Motor neuron (in vitro differentiated cells): Measurements from ENCODE around the gene CALN1. TPM values are rescaled to one million over a fixed set of nuclear protein-coding genes. Genes with fewer than 3 reads are reported as not detected.
A peak's percentile ranks its signal among the peaks of the same experiment; 100 is the strongest.

ENCODE experiments used
- ATAC-seq, 8 experiments: fragments of 200-7000 bp; cut with Tn5 transposase; replicated peaks in 6 of 8; 2 replicates each; pipeline ENCODE4 v1.8.0; 2021; ENCODE audit warnings: mild to moderate bottlenecking in 8 of 8, moderate library complexity in 8 of 8
- H3K27ac ChIP-seq, 2 donors: fragments of 250-450 bp; sonication (Bioruptor Pico); 2 replicates each; pipeline ENCODE4 v1.9.0; 2021; ENCODE audit warnings: antibody characterized with exemption in 2 of 2, mild to moderate bottlenecking in 2 of 2, moderate library complexity in 1 of 2
- H3K4me1 ChIP-seq, 2 donors: fragments of 250-450 bp; sonication (Bioruptor Pico); replicated peaks in 1 of 2; 2 replicates each; pipeline ENCODE4 v1.6.1; 2021; ENCODE audit warnings: antibody characterized with exemption in 2 of 2, mild to moderate bottlenecking in 2 of 2, moderate library complexity in 1 of 2
- H3K4me3 ChIP-seq, 5 donors: fragments of 250-450 bp; sonication (Bioruptor Pico); 2 replicates each; pipeline ENCODE4 v1.9.0; 2021; ENCODE audit warnings: antibody characterized with exemption in 5 of 5, mild to moderate bottlenecking in 5 of 5, moderate library complexity in 4 of 5
- WGBS, 10 experiments: fragments of 450-650 bp; shearing (Covaris generic); methylation state at CpG; one replicate each; pipeline ENCODE4 v1.0.0; 2022; 5-methylcytosine and 5-hydroxymethylcytosine counted together
- in situ Hi-C, 9 experiments: fragments of 400-800 bp; cut with MboI; loops; one replicate each; pipeline ENCODE4 v1.15.0; 2021; ENCODE audit warnings: low sequenced_read_pairs in 9 of 9, low pct_unique_long_range_greater_than_20kb in 2 of 9; ENCODE audit not compliant: unreplicated experiment in 9 of 9
- total RNA-seq, 8 experiments: library from RNA; unstranded; fragments of 300-600 nt; gene quantifications; 2 replicates each; pipeline versions ENCODE4 v1.2.3 to v1.2.4, GENCODE V29; 2022

Gene CALN1
- total RNA-seq, 8 experiments from 2014 or later = 0.05 to 2.4 (median 0.72) TPM

DNA sequence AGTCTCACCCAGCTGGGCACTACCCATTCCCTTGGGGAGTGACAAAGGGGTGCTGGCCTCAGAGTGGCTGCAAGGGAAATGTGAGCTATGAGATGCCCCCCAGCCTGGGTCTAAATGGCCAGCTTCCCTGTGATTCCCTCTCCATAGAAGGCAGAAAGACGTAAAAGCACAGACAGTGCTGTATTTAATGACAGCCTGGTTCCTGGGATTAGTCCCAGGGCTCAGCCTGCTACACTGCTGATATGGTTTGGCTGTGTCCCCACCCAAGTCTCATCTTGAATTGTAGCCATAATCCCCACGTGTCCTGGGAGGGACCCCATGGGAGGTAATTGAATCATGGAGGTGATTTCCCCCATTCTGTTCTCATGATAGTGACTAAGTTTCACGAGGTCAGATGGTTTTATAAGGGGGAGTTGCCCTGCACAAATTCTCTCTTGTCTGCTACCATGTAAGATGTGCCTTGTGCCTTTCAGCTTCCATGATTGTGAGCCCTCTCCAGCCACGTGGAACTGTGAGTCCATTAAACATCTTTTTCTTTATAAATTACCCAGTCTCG lies 23.9 kb upstream of the CALN1 start:
- Histone ChIP-seq H3K27ac (peak overlapping the region; percentile 57 to 66), H3K4me3 (no peak overlapping the region), H3K4me1 (peaks cover 26 to 32% of the 10 kb centered on the region in 2 donors)
- ATAC-seq = peak in 4 of 8 experiments; percentile 1 to 63 (median 32)
- in situ Hi-C loops = no loop called here
- 0 to 80% (median 53%) methylated on average over 1 to 3 of the region's 5 CpGs; no CpG with 5 or more reads in 1 of the 10 experiments for WGBS, 10 experiments

DNA sequence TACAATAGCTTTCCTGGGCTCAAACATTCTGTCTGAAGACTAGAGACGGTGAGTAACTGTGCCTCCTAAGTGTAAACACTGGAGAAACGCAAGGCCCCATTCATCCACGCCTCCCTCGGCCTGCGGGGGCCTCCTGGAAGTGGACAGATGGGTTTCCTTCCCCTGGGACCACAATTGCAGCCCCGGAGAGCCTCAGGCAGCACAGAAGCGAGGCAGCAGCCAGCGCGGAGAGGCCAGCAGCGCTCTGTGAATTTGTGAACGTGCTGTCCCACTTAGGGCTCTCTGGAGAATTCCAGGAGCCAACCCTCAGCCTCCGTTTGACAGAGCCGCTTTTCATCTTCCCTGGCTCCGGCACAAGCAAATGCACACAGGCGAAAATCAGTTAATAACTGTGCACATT lies 23.2 kb upstream of the CALN1 start:
- peaks cover 26 to 32% of the 10 kb centered on the region in 2 donors for H3K4me1 ChIP-seq
- 0 to 60% (median 19%) methylated on average over 1 to 13 of the region's 15 CpGs; no CpG with 5 or more reads in 2 of the 10 experiments for WGBS, 10 experiments
- peak overlapping the region in 1 of 5 donors; percentile 6 for H3K4me3 ChIP-seq
- in situ Hi-C loops = no loop called here
- ATAC-seq = peak in 7 of 8 experiments; percentile 21 to 98 (median 96)
- peak overlapping the region; percentile 61 to 66 for H3K27ac ChIP-seq

DNA sequence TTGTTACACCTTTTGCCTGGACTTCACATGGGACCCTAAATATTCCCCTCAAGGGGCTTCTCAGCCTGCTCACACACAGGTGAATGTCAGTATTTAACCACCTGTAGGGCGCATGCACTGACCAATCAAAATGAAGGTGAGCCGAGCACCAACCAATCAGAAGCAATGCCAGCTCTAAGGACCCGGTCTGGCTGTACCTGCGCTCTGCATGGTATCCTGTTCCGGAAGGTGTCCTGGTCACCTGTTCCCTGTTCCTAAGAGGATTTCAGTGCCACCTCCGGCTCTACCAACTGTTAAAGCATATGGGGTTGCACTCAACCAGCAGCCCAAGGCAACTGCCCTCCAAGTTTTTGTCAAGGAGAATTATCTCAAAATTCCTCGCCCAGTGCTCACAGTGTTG lies 18.4 kb upstream of the CALN1 start:
- Histone ChIP-seq H3K4me3 (no peak overlapping the region), H3K27ac (no peak overlapping the region), H3K4me1 (peaks cover 7 to 18% of the 10 kb centered on the region in 2 donors)
- 30 to 100% (median 100%) methylated on average over 1 to 4 of the region's 7 CpGs; no CpG with 5 or more reads in 3 of the 10 experiments for WGBS, 10 experiments
- in situ Hi-C loops = no loop called here
- no peak for ATAC-seq

DNA sequence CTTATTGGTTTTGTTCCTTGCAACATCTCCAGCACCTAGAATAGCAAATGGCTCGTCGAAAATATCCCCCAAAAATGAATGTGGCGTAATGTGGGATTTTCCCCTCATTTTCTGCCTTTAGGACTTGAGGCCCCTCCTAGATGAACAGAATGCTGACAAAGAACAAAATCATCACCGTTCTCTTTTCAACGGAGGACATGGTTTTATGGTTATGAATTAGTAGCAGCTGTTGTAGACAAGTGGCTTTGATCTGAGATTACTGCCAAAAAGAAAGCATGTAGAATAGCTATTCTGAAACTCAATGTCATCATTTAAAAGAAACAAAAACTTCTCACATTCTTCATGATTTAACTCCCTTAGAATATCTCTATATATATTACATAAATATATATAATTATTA lies 17.2 kb upstream of the CALN1 start:
- WGBS, 10 experiments = 0 to 90% (median 61%) methylated on average over 1 to 5 of the region's 5 CpGs; no CpG with 5 or more reads in 2 of the 10 experiments
- Histone ChIP-seq H3K27ac (no peak overlapping the region), H3K4me1 (peaks cover 0 to 8% of the 10 kb centered on the region in 2 donors), H3K4me3 (no peak overlapping the region)
- in situ Hi-C loops = no loop called here
- ATAC-seq = no peak

DNA sequence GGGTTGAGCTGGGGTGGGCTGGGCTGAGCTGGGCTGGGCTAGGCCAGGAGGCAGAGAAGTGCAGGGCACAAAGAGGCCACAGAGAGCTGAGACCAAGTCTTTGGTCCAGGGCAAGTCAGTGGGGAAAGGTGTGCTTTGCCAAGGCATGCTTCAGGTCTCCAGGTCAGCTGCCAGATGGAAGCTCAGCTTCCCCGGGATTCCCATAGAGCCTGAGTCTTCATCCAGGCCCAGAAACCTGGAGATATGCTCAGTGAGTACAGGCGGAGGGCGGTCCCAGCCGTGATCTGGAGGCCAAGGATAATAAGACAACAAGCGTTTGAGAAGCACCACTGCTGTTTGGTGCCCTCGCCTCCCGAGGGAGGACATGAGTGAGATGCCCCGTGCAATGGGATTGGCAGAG lies 4.7 kb upstream of the CALN1 start:
- Histone ChIP-seq H3K27ac (no peak overlapping the region), H3K4me3 (no peak overlapping the region), H3K4me1 (no peaks in the 10 kb centered on the region)
- no peak for ATAC-seq
- WGBS, 10 experiments = 0 to 100% (median 89%) methylated on average over 1 to 6 of the region's 8 CpGs; no CpG with 5 or more reads in 5 of the 10 experiments
- in situ Hi-C loops = no loop called here

DNA sequence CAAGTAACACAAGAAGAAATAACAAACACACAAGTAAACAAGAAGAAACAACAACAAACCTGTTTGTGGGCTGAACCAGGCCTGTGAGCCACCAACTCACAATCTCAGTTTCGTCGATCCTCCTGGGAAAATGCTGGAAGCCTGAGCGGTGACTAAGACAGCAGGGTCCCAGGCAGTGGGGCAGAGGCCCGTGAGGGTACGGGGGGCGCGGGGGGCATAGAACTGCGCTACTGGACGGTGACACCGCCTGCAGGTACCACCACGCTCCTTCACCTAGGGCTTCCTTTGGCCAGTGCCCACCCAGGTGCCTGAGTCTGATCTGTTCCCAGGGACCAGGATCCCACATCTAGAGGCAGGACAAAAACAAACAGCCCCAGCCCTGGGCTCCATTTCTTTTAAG lies 3.4 kb upstream of the CALN1 start:
- H3K4me3 ChIP-seq = no peak overlapping the region
- H3K4me1 ChIP-seq = no peaks in the 10 kb centered on the region
- in situ Hi-C loops = no loop called here
- ATAC-seq = no peak
- no peak overlapping the region for H3K27ac ChIP-seq
- 44 to 89% methylated on average over 5 of the region's 11 CpGs; no CpG with 5 or more reads in 8 of the 10 experiments for WGBS, 10 experiments

DNA sequence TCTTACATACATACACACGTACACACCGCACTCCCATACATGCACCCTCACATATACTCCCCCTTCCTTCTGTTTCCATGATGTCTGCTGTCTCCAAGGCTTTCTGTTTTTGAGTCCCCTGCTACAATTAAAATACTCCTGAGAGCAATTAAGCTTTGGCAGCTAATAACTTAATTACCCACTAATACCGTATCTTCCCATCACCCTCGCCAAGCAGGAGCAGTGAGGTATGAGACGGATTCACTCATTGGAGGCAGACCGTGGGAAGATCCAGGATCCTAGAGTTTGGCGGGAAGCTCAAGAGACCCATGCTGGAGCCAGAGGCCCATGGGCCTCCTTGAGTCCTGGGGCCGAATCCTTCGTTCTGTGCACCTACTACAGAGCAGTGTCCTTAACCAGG lies 1.7 kb upstream of the CALN1 start:
- Histone ChIP-seq H3K27ac (no peak overlapping the region), H3K4me1 (no peaks in the 10 kb centered on the region), H3K4me3 (no peak overlapping the region)
- 46 to 100% (median 94%) methylated on average over 1 to 9 of the region's 9 CpGs; no CpG with 5 or more reads in 2 of the 10 experiments for WGBS, 10 experiments
- no peak for ATAC-seq
- in situ Hi-C loops = no loop called here

DNA sequence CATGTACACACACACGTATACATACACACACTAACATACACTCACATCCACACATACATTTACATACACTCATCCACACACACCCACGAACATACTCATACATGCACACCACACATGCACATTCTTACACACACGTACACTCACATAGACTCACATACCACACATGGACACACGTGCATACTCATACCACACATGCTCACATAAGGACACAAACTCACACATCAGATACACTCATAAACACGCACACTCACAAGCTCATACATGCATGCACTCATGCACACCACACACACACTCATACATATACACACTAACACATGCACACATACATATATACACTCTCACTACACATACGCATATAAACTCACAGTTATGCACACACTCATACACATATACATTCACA lies 1.2 kb upstream of the CALN1 start:
- in situ Hi-C loops = no loop called here
- WGBS, 10 experiments = 7 to 100% (median 87%) methylated on average over 1 to 5 of the region's 6 CpGs; no CpG with 5 or more reads in 1 of the 10 experiments
- Histone ChIP-seq H3K27ac (no peak overlapping the region), H3K4me1 (no peaks in the 10 kb centered on the region), H3K4me3 (no peak overlapping the region)
- ATAC-seq = no peak

DNA sequence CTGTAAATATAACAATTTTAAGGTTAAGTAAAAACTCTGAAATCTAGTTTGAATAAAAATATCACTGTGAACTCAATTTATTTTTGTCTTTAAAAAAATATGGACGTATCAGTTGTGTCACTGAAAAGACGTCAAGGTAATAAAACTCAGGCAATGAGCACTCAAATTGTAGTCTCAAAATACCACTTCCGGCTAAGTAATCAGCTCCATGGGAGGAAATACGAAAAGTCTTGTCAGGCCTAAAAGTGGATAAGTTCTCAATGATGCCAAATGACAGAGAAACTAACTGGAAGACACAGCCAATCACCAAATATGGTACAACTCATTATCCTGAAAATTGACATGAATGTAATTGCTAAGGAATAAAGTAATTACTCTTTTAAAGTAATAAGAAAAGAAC lies 719 bp downstream of the CALN1 start:
- Histone ChIP-seq H3K27ac (no peak overlapping the region), H3K4me3 (no peak overlapping the region), H3K4me1 (no peaks in the 10 kb centered on the region)
- ATAC-seq = no peak
- WGBS, 10 experiments = 12 to 100% (median 83%) methylated on average over 2 to 4 of the region's 4 CpGs
- in situ Hi-C loops = no loop called here

DNA sequence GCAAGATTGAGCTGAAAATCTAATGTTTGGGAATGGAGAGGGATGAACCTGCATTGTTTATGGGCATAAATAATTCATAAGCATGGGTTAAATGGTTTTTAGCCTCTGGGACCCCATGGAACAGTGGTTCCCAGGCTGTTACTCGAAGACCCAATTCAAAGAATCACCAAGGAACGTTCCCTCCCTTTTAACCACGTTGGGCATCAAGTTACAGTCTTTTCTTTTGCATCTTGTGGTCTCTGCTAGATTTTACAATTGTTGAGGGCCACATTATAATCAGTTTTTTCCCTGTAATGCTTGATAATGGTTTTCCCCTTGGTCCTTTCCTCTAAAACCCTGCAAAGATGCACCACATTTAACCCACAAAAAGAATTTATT lies 2.5 kb downstream of the CALN1 start:
- no peak for ATAC-seq
- whole genome bisulfite sequencing, 10 experiments = 0 to 73% (median 20%) methylated on average over 1 to 3 of the region's 3 CpGs; no CpG with 5 or more reads in 1 of the 10 experiments
- in situ Hi-C loops = no loop called here

DNA sequence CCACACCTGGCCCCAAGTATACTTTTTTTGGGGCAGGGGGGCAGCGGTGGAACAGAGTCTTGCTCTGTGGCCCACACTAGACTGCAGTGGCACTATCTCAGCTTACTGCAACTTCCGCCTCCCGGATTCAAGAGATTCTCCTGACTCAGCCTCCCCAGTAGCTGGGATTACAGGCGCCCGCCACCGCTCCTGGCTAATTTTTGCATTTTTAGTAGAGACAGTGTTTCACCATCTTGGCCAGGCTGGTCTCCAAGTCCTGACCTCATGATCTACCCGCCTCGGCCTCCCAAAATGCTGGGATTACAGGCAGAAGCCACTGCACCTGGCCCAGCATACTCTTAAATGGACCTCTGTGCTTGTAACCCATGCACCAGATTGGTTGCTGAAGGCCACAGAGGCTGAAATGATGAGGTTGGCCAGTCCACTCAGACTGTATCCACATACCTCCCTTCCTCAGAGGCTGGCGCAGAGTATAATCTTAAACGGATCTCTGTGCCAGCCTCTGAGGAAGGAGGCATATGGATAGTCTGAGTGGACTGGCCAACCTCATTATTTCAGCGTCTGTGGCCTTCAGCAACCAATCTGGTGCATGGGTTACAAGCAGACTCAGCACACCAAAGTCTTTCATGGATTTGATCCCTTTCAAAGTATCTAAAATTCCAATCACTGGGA lies 3.0 kb downstream of the CALN1 start:
- ATAC-seq = no peak
- 12 to 100% (median 80%) methylated on average over 1 to 10 of the region's 11 CpGs; no CpG with 5 or more reads in 3 of the 10 experiments for WGBS, 10 experiments
- H3K27ac ChIP-seq = no peak overlapping the region
- no peak overlapping the region for H3K4me3 ChIP-seq
- H3K4me1 ChIP-seq = no peaks in the 10 kb centered on the region
- in situ Hi-C loops = no loop called here

More for the DNA sequence above, 2.5 kb downstream of the CALN1 start:
- H3K4me3 ChIP-seq = no peak overlapping the region
- no peak overlapping the region for H3K27ac ChIP-seq
- no peaks in the 10 kb centered on the region for H3K4me1 ChIP-seq

DNA sequence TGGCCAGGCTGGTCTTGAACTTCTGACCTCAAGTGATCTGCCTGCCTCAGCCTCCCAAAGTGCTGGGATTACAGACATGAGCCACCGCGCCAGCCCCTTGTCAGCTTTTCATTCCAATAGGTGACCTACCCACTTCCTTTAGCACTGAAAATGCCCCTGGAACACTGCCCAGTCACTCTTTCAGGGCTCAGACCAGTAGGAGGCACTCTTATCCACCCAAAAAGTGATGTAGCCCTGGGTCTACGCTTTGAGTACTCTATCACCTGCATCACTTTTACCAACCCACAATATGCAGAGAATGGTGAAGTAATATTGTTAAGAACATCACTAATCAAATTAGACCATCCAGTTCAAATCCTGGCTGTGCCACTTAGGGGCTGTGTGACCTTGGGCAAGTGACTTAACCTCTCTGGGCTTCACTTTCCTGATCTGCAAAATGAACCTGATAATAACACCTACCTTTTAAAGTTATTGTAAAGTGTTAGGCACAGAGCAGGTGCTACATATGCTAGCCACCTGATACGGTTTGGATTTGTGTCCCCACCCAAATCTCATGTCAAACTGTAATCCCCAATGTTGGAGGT lies 5.2 kb downstream of the CALN1 start:
- in situ Hi-C loops = no loop called here
- ATAC-seq = no peak
- Histone ChIP-seq H3K27ac (no peak overlapping the region), H3K4me3 (no peak overlapping the region), H3K4me1 (no peaks in the 10 kb centered on the region)
- 55 to 93% (median 68%) methylated on average over 1 to 3 of the region's 4 CpGs; no CpG with 5 or more reads in 4 of the 10 experiments for WGBS, 10 experiments

DNA sequence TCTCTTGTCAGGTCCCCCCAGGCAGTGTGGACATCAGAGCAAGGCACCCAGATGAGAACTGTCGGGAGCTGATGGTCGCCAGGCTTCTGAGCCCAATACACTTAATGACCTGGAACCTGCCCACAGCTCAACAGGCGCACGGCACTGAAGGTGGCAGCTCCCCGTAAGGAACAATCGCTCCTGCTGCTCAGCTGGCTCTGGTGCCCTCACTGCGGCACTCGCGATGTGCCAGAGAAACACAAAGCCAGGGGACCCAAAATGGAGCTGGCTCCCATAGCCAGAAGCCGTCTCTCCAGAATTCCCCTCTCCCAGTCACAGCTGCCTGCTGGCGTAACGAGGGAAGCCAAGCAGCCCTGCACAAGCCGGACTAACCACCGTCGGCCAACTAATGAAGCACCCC lies 6.3 kb downstream of the CALN1 start:
- no peak overlapping the region for H3K27ac ChIP-seq
- peak in 3 of 8 experiments; percentile 33 to 49 (median 39) for ATAC-seq
- in situ Hi-C loops = no loop called here
- no peaks in the 10 kb centered on the region for H3K4me1 ChIP-seq
- 17 to 100% (median 92%) methylated on average over 1 to 8 of the region's 15 CpGs; no CpG with 5 or more reads in 3 of the 10 experiments for WGBS, 10 experiments
- no peak overlapping the region for H3K4me3 ChIP-seq
